ENCODE results near the gene SMAD5. TPM values are rescaled to one million over a fixed set of nuclear protein-coding genes. Genes with fewer than 3 reads are reported as not detected.
A peak's percentile ranks its signal among the peaks of the same experiment; 100 is the strongest.

Gene SMAD5
- total and polyA plus RNA-seq, 2 of the 13 experiments (the other 11 are each of a cell fraction or from before 2014, with no cell fraction given): 27.2 to 48.5 TPM

- ChIA-PET POLR2A (interaction anchor here (1.2 to 3.4 kb wide), 6 partner anchors 10 to 80 kb away, joined by 3 to 29 read pairs (median 4); no protein-coding TSS in a partner anchor), CTCF (ENCODE audit: low intra/inter-chr PET ratio, low total read pairs) (no interaction called here)
- intact Hi-C loops (cut with micrococcal nuclease; ENCODE audit: unreplicated experiment): loop anchor here (5.0 kb wide), 1 partner anchor 39 kb away; no protein-coding TSS in a partner anchor
- peak overlapping the region; percentile 92 for H3K27ac ChIP-seq (ENCODE audit: extremely low read length, insufficient read depth, low read length)
- under 1% methylated on average over 13 of the region's 32 CpGs for WGBS (ENCODE audit: low lambda C conversion rate)
- no peaks in the 10 kb centered on the region; a peak in 1 of 5 replicates for H3K27me3 ChIP-seq (ENCODE audit: control insufficient read depth in 1 of 2, insufficient read depth in 2 of 2, low read length in 2 of 2)
- no peak overlapping the region for H2AFZ ChIP-seq (ENCODE audit: low read length)
- BruUV-seq (replicated peaks): TSS peak; percentile 86
- DNase-seq (ENCODE audit: low spot score) (peak; percentile 52), ATAC-seq (peak; percentile 80), FAIRE-seq (no peak)
- H3K9ac ChIP-seq (ENCODE audit: insufficient read depth, low read depth, low read length): peak overlapping the region; percentile 99
- TF ChIP-seq ETS1 (CRISPR knock-in tag; IDR thresholded peaks at IDR 0.05) (no peak), POLR2A (IDR thresholded peaks at IDR 0.05; ENCODE audit: insufficient read depth in 1 of 2, low read depth in 2 of 2, low read length in 2 of 2) (peak in 1 of 2 experiments; percentile 43; a peak in 1 of 4 replicates), TMF1 (CRISPR knock-in tag; IDR thresholded peaks at IDR 0.05; ENCODE audit: low read depth) (peak; percentile 21; the same call in 1 of the 2 replicates), KAT7 (CRISPR knock-in tag; IDR thresholded peaks at IDR 0.05; ENCODE audit: borderline replicate concordance) (no peak), TFAP4 (IDR thresholded peaks at IDR 0.05; ENCODE audit: borderline replicate concordance, low read depth) (peak; percentile 81; the same call in 1 of the 2 replicates), ZC3H4 (CRISPR knock-in tag; IDR thresholded peaks at IDR 0.05; ENCODE audit: borderline replicate concordance) (0 out of 2 replicates have a peak, but pooled peaks have one; percentile 5), SMAD3 (CRISPR knock-in tag; IDR thresholded peaks at IDR 0.05) (0 out of 2 replicates have a peak, but pooled peaks have one; percentile 22), IRX3 (CRISPR knock-in tag; IDR thresholded peaks at IDR 0.05; ENCODE audit: borderline replicate concordance, low read depth) (0 out of 2 replicates have a peak, but pooled peaks have one; percentile 7), ZNF253 (CRISPR knock-in tag; IDR thresholded peaks at IDR 0.05; ENCODE audit: borderline replicate concordance) (0 out of 2 replicates have a peak, but pooled peaks have one; percentile 20), ASH2L (IDR thresholded peaks at IDR 0.05; ENCODE audit: insufficient read length, low read depth, low read length) (peak; percentile 39), ZNF367 (CRISPR knock-in tag; IDR thresholded peaks at IDR 0.05; ENCODE audit: borderline replicate concordance) (no peak), ZNF224 (CRISPR knock-in tag; IDR thresholded peaks at IDR 0.05) (0 out of 2 replicates have a peak, but pooled peaks have one; percentile 13), AGO2 (optimal IDR thresholded peaks at IDR 0.05; ENCODE audit: low read depth, low read length) (peak; percentile 51), SATB2 (CRISPR knock-in tag; IDR thresholded peaks at IDR 0.05) (no peak), ARNT2 (CRISPR knock-in tag; IDR thresholded peaks at IDR 0.05; ENCODE audit: low read depth) (0 out of 2 replicates have a peak, but pooled peaks have one; percentile 12), ZSCAN29 (CRISPR knock-in tag; conservative IDR thresholded peaks at IDR 0.05) (0 out of 2 replicates have a peak, but pooled peaks have one; percentile 8)
- TF ChIP-seq, protein P1, sequence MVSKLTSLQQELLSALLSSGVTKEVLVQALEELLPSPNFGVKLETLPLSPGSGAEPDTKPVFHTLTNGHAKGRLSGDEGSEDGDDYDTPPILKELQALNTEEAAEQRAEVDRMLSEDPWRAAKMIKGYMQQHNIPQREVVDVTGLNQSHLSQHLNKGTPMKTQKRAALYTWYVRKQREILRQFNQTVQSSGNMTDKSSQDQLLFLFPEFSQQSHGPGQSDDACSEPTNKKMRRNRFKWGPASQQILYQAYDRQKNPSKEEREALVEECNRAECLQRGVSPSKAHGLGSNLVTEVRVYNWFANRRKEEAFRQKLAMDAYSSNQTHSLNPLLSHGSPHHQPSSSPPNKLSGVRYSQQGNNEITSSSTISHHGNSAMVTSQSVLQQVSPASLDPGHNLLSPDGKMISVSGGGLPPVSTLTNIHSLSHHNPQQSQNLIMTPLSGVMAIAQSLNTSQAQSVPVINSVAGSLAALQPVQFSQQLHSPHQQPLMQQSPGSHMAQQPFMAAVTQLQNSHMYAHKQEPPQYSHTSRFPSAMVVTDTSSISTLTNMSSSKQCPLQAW (CRISPR knock-in tag; IDR thresholded peaks at IDR 0.05): 0 out of 2 replicates have a peak, but pooled peaks have one; percentile 29
- in situ Hi-C loops (cut with HindIII; ENCODE audit: extremely low pct_ligation_motif_present, low pct_unique_long_range_greater_than_20kb): no loop called here
- no peaks in the 10 kb centered on the region for H3K9me3 ChIP-seq (ENCODE audit: low read length)
- peaks cover 55% of the 10 kb centered on the region for H3K79me2 ChIP-seq (ENCODE audit: insufficient read depth, low read length)
- no peaks in the 10 kb centered on the region for H3K36me3 ChIP-seq (replicated peaks in 1 of 2; ENCODE audit: control insufficient read depth in 1 of 2, insufficient read depth in 2 of 2, low read length in 2 of 2)
- H3K4me2 ChIP-seq (ENCODE audit: low read depth, low read length): peak overlapping the region; percentile 81
- H3K4me1 ChIP-seq (ENCODE audit: insufficient read depth, low read length): peaks cover 62% of the 10 kb centered on the region
- peaks cover 38% of the 10 kb centered on the region for H4K20me1 ChIP-seq (ENCODE audit: insufficient read depth, low read length)
- H3K4me3 ChIP-seq (replicated peaks in 1 of 3; ENCODE audit: insufficient read depth in 1 of 3, low read depth in 2 of 3, low read length in 3 of 3): peak overlapping the region; percentile 83 to 96 (median 89)
These were observed 727 bp downstream of the SMAD5 start for GRCh38 chr5:136133222-136133921.

Measured in HepG2 (cell line).